HEK293T (cell line): ENCODE measurements around the gene TAS2R31.

Experiments used
- CTCF ChIA-PET: fragments of 350-600 bp; formaldehyde crosslinking; extraction: SDS; loops from one replicate; lab custom pipeline; 2021; ENCODE audit warnings: antibody characterized with exemption, inconsistent platforms; lab: Yijun Ruan, JAX
- POLR2A ChIA-PET: fragments of 350-600 bp; formaldehyde crosslinking; extraction: SDS; loops from one replicate; lab custom pipeline; 2020; ENCODE audit warnings: antibody characterized with exemption, inconsistent platforms; lab: Yijun Ruan, JAX
- DNase-seq: peaks from one replicate; pipeline ENCODE4 v3.0.0; 2012; ENCODE audit warnings: mixed read lengths; ENCODE audit errors: extremely low spot score
- ARNT ChIP-seq: fragments of 450-650 bp; IDR thresholded peaks from 2 replicates; pipeline ENCODE4 v1.6.1; 2017; ENCODE audit warnings: mild to moderate bottlenecking
- BHLHE40 ChIP-seq: fragments of 450-650 bp; IDR thresholded peaks from 2 replicates; pipeline ENCODE4 v1.6.1; 2016; ENCODE audit warnings: mild to moderate bottlenecking, moderate library complexity, borderline replicate concordance
- CTBP1 ChIP-seq: fragments of 450-650 bp; IDR thresholded peaks from 2 replicates; pipeline ENCODE4 v1.6.1; 2016; ENCODE audit warnings: borderline replicate concordance
- ELF4 ChIP-seq: fragments of 450-650 bp; IDR thresholded peaks from 2 replicates; pipeline ENCODE4 v1.6.1; 2017; ENCODE audit warnings: antibody characterized with exemption
- FOXA1 ChIP-seq: fragments of 450-650 bp; IDR thresholded peaks from 2 replicates; pipeline ENCODE4 v1.6.1; 2016; ENCODE audit warnings: mild to moderate bottlenecking
- FOXK2 ChIP-seq: fragments of 450-650 bp; IDR thresholded peaks from 2 replicates; pipeline ENCODE4 v1.6.1; 2016; ENCODE audit warnings: mild to moderate bottlenecking
- FOXM1 ChIP-seq: fragments of 450-650 bp; IDR thresholded peaks from 2 replicates; pipeline ENCODE4 v1.6.1; 2017; ENCODE audit warnings: mild to moderate bottlenecking, borderline replicate concordance
- HDGF ChIP-seq: fragments of 450-650 bp; IDR thresholded peaks from 2 replicates; pipeline ENCODE4 v1.6.1; 2017; ENCODE audit warnings: antibody characterized with exemption, borderline replicate concordance
- L3MBTL2 ChIP-seq: fragments of 450-650 bp; conservative IDR thresholded peaks from 2 replicates; pipeline ENCODE4 v1.6.1; 2016; ENCODE audit warnings: mild to moderate bottlenecking
- LEF1 ChIP-seq: fragments of 450-650 bp; IDR thresholded peaks from 2 replicates; pipeline ENCODE4 v1.6.1; 2017; ENCODE audit warnings: mild to moderate bottlenecking, borderline replicate concordance
- NFRKB ChIP-seq: fragments of 450-650 bp; IDR thresholded peaks from 2 replicates; pipeline ENCODE4 v1.6.1; 2016; ENCODE audit warnings: mild to moderate bottlenecking, moderate library complexity
- SP1 ChIP-seq: fragments of 450-650 bp; IDR thresholded peaks from 2 replicates; pipeline ENCODE4 v1.6.1; 2017
- SUZ12 ChIP-seq: fragments of 450-650 bp; IDR thresholded peaks from 2 replicates; pipeline ENCODE4 v1.6.1; 2016; ENCODE audit warnings: mild to moderate bottlenecking
- TARDBP ChIP-seq: fragments of 450-650 bp; IDR thresholded peaks from 2 replicates; pipeline ENCODE4 v1.6.1; 2016
- ZNF384 ChIP-seq: fragments of 450-650 bp; IDR thresholded peaks from 2 replicates; pipeline ENCODE4 v1.6.1; 2016
- TF ChIP-seq, protein P1 (sequence below): fragments of 450-650 bp; IDR thresholded peaks from 2 replicates; pipeline ENCODE4 v1.6.1; 2016

The TAS2R31 gene, protein sequence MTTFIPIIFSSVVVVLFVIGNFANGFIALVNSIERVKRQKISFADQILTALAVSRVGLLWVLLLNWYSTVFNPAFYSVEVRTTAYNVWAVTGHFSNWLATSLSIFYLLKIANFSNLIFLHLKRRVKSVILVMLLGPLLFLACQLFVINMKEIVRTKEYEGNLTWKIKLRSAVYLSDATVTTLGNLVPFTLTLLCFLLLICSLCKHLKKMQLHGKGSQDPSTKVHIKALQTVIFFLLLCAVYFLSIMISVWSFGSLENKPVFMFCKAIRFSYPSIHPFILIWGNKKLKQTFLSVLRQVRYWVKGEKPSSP

DNA sequence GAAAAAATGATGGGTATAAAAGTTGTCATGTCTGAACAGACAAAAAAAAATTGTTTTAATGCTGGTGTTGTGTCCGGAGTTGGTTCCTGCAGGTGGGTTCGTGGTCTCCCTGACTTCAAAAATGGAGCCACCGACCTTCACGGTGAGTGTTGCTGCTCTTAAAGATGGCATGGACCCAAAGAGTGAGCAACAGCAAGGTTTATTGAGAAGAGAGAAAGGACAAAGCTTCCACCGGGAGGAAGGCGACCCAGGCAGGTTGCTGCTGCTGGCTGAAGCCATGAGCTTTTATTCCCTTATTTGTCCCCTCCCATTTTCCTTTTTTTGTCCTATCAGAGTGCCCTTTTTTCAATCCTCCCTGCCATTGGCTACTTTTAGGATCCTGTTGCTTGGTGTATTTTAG lies at the start of gene TAS2R31:
Gene TAS2R31, minus strand, starts transcription at position 101 of the 400 bp plus-strand sequence. Its CDS starts 72 bp downstream, at position 29.
- ChIA-PET POLR2A (no interaction called here), CTCF (no interaction called here)
- no peak for DNase-seq
- TF ChIP-seq ELF4 (no peak), BHLHE40 (no peak), CTBP1 (no peak), ZNF384 (no peak), FOXK2 (no peak), TARDBP (no peak), ARNT (no peak), L3MBTL2 (no peak), HDGF (no peak), LEF1 (no peak), SUZ12 (no peak), FOXM1 (no peak), FOXA1 (no peak), NFRKB (no peak), SP1 (no peak)
- TF ChIP-seq, protein P1, sequence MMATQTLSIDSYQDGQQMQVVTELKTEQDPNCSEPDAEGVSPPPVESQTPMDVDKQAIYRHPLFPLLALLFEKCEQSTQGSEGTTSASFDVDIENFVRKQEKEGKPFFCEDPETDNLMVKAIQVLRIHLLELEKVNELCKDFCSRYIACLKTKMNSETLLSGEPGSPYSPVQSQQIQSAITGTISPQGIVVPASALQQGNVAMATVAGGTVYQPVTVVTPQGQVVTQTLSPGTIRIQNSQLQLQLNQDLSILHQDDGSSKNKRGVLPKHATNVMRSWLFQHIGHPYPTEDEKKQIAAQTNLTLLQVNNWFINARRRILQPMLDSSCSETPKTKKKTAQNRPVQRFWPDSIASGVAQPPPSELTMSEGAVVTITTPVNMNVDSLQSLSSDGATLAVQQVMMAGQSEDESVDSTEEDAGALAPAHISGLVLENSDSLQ = no peak

DNA sequence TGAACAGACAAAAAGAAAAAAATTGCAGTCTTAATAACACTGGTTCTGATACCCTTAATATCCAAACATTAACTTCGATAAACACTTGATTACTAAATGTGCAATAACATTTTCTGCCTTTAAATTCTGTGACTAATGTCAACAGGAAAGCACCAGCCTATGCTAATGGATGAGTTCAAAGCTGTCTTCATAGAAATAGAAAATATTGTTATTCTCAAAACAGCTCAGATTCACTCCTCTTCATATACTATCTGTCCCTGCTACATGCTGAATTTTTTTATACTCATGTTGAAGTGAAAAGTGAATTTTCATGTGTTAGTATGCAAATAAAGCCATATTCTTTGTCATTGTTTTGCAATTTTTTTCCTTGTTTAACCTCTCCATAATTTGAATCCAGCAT lies 47.0 kb upstream of the TAS2R31 start:
- TF ChIP-seq FOXK2 (no peak), ELF4 (no peak), CTBP1 (no peak), NFRKB (no peak), FOXA1 (no peak), L3MBTL2 (no peak), FOXM1 (no peak), SP1 (no peak), HDGF (no peak), ZNF384 (no peak)
- TF ChIP-seq, protein P1 = no peak
- CTCF ChIA-PET = no interaction called here
- POLR2A ChIA-PET = no interaction called here
- DNase-seq = no peak

DNA sequence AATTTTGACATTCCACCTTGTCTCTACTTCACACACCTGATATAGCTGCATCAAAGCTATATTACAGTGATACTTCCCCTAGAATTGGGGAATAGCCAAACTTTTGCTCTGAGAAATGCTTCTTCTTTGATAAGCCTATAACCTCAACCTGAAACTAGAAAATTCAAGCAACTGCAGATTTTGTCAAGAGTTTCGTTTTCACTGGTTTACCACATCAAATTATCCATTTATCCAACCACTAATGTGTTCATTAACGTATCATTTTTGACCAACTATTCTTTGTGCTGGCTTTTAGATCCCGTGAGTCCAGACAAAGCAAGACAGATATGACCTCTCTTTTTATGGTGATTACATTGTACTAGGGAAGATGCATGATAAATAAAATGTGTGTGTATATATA lies 44.4 kb upstream of the TAS2R31 start:
- CTCF ChIA-PET = no interaction called here

DNA sequence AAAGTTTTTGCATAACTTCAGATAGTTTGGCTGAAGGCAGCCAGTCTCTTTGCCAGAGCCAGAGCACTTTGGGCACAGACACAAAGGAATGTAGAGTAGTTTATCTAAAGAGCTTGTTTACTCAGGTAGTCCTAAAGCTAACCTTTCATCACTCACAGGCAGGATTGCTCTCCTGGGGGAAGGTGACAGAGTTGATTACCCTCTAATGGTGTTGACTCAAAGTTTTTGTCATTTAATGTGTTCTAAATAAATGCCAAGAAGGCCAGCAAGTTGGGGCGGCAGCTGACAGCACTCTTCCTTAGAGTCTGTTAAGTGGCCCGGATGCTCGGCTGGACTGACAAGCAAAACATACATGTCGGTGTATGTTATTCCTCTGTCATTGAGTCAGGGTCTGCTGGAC lies 40.2 kb upstream of the TAS2R31 start:
- ChIA-PET CTCF (no interaction called here), POLR2A (interaction anchor here (1.0 kb wide), 1 partner anchor 56 kb away, joined by 4 read pairs; no protein-coding TSS in a partner anchor)
- TF ChIP-seq CTBP1 = no peak
- no peak for TF ChIP-seq ZNF384
- TF ChIP-seq FOXK2 = no peak
- no peak for TF ChIP-seq FOXA1
- TF ChIP-seq FOXM1 = no peak
- TF ChIP-seq SP1 = no peak
- TF ChIP-seq BHLHE40 = no peak
- TF ChIP-seq TARDBP = no peak
- no peak for TF ChIP-seq LEF1
- TF ChIP-seq NFRKB = no peak
- DNase-seq = no peak

More for the DNA sequence above, 44.4 kb upstream of the TAS2R31 start:
- POLR2A ChIA-PET = no interaction called here
- DNase-seq = no peak
- TF ChIP-seq, protein P1 = no peak
- TF ChIP-seq LEF1 (no peak), TARDBP (no peak), L3MBTL2 (no peak)

DNA sequence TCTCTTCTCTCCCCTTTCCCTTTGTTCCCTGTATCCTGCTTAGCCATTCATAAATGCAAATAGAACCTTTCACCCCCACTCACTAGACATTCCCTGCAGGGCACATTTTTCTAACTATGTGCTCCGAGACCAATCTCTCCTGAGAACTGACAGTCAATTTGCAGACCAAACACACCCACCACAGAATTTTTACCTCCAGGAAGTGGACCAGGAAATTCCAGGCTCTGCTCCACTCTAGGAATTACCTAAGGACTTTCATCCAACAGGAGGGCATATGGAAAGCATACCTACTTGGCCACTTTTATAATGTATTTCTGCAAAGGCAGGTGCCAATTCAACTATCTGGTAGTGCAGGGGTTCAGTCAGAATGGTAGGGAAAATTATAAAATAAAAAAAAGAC lies 39.8 kb upstream of the TAS2R31 start:
- POLR2A ChIA-PET = no interaction called here
- TF ChIP-seq TARDBP = no peak
- no peak for TF ChIP-seq CTBP1
- no peak for TF ChIP-seq BHLHE40
- TF ChIP-seq FOXM1 = no peak
- TF ChIP-seq HDGF = no peak
- TF ChIP-seq SUZ12 = no peak
- no peak for TF ChIP-seq ARNT
- no peak for TF ChIP-seq NFRKB
- no peak for TF ChIP-seq ELF4
- TF ChIP-seq FOXA1 = no peak
- TF ChIP-seq ZNF384 = no peak
- CTCF ChIA-PET = no interaction called here
- DNase-seq = no peak

DNA sequence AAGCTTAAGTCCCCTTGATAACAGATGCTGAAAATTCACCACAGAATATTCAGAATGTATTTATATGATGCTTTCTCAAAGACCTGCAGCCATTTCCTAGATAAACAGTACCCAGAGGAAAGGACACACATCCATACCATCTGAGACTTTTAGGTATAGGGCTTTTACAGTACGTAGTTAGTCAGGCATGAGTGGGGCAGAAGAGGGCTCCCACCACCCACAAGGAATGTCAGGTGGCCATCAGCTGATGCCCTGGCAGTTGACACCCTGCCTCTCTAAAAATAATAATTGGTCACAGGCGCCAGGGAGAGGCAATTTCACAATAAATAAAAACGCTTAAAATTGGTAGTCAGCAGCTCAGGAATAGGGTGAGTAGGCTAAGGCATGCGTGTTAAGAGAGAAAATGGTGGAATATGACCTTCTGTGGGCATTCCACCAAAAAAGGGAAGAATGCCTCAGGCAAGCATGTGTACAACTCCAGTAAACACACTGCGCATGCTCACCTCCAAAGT lies 38.7 kb upstream of the TAS2R31 start:
- ChIA-PET CTCF (no interaction called here), POLR2A (no interaction called here)
- no peak for DNase-seq
- TF ChIP-seq ELF4 (no peak), FOXM1 (no peak), ARNT (no peak), SP1 (no peak), CTBP1 (no peak), FOXK2 (no peak), L3MBTL2 (no peak), HDGF (no peak), SUZ12 (no peak), ZNF384 (no peak), LEF1 (no peak), TARDBP (no peak)
- TF ChIP-seq, protein P1 = no peak
